GM13976 (cell line): ENCODE data around the gene CCDC91.

Experiments
- DNase-seq: peaks from one replicate; pipeline ENCODE4 v3.0.0; 2012; ENCODE audit warnings: low spot score
- in situ Hi-C: fragments of 300-500 bp; cut with MboI; formaldehyde crosslinking; loops from one replicate; pipeline ENCODE4 v1.12.0; 2022; ENCODE audit warnings: low sequenced_read_pairs, mixed read lengths, inconsistent platforms; ENCODE audit not compliant: unreplicated experiment
- TF ChIP-seq, protein P1 (sequence below): IDR thresholded peaks from 2 replicates; pipeline ENCODE4 v1.5.1; 2012; ENCODE audit warnings: borderline replicate concordance, mild to moderate bottlenecking; ENCODE audit not compliant: insufficient read depth; ENCODE audit errors: extremely low read depth, missing control alignments, control extremely low read depth

The CCDC91 gene

DNA sequence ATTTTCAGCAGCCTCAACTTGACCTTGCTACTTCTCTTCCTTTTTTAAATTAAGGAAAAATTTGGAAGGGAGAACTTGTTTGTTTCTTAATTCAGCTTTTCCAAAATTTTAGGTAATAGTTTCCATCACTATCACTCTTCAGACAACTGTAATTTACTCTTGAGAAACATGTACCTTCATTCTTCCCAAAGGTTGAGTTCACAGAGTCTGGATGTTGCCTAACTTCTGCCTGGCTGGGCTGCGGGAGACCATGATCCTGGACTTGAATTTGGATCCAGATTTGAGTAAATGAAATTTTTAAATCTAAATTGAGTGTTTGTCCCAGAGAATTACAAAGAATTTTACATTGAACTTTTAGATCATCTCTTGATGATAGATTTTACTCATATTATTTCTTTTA lies 193.1 kb downstream of the CCDC91 start:
- DNase-seq: no peak
- TF ChIP-seq, protein P1, sequence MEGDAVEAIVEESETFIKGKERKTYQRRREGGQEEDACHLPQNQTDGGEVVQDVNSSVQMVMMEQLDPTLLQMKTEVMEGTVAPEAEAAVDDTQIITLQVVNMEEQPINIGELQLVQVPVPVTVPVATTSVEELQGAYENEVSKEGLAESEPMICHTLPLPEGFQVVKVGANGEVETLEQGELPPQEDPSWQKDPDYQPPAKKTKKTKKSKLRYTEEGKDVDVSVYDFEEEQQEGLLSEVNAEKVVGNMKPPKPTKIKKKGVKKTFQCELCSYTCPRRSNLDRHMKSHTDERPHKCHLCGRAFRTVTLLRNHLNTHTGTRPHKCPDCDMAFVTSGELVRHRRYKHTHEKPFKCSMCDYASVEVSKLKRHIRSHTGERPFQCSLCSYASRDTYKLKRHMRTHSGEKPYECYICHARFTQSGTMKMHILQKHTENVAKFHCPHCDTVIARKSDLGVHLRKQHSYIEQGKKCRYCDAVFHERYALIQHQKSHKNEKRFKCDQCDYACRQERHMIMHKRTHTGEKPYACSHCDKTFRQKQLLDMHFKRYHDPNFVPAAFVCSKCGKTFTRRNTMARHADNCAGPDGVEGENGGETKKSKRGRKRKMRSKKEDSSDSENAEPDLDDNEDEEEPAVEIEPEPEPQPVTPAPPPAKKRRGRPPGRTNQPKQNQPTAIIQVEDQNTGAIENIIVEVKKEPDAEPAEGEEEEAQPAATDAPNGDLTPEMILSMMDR: no peak

GRCh38 chr12:28388879-28389278 lies 198.6 kb downstream of the CCDC91 start:
- no peak for DNase-seq
- TF ChIP-seq, protein P1: no peak
- in situ Hi-C loops: no loop called here

More for the DNA sequence above, 193.1 kb downstream of the CCDC91 start:
- in situ Hi-C loops: no loop called here

- in situ Hi-C loops: no loop called here
- TF ChIP-seq, protein P1: no peak
- DNase-seq: no peak
These were observed 199.9 kb downstream of the CCDC91 start for GRCh38 chr12:28390206-28390605.

- TF ChIP-seq, protein P1: no peak
- no peak for DNase-seq
- in situ Hi-C loops: no loop called here
These were observed 200.6 kb downstream of the CCDC91 start for GRCh38 chr12:28390761-28391385.

GRCh38 chr12:28409892-28410291 lies 219.6 kb downstream of the CCDC91 start:
- TF ChIP-seq, protein P1: no peak
- no peak for DNase-seq
- in situ Hi-C loops: no loop called here

- peak; percentile 3 for DNase-seq
- in situ Hi-C loops: no loop called here
- TF ChIP-seq, protein P1: no peak
These were observed 223.3 kb downstream of the CCDC91 start for GRCh38 chr12:28413460-28414109.

- in situ Hi-C loops: no loop called here
- TF ChIP-seq, protein P1: no peak
- no peak for DNase-seq
These were observed 225.5 kb downstream of the CCDC91 start for GRCh38 chr12:28415755-28416154.
